CD4-positive, alpha-beta T cell treated with Interleukin-1 beta for 1 hour (primary cell): Measurements from ENCODE around the gene EEF1AKMT2.

ENCODE experiments used
- DNase-seq, 2 donors: peaks; one replicate each; pipeline ENCODE4 v3.0.0-alpha.2; 2020 to 2022

Gene EEF1AKMT2

DNA sequence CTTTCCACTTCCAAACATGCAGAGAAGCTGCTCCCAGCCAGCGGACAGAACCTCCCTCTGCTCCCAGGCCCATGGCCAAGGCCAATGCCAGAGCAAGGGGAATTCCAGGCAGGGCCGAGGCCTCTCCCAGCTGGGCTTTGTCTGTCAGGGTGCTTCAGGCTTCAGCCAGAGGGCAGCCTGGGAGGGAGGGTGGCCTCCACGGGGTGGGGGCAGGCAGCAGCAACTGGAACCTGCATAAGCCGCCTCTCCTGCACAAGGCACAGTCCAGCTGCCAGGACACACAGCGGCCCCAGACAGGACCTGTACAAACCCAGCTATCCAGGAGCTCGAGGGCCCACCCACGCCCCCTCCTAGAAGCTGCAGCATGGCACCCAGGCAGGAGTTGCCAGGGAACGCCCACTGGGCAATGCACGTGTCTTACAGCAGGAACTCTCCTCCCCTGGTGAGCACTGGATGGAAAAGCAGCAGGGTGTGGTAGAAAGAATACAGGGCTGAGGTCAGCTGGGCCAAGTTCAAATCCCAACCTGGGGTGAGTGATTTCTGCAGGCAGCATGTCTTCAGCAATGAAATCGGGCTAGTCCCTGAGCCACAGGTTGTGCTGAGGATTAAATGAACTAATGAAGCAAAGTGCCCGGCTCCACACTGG lies 55.1 kb downstream of the EEF1AKMT2 start:
- DNase-seq = no peak

- no peak for DNase-seq
Observed at GRCh38 chr10:124735491-124736286, 56.0 kb downstream of the EEF1AKMT2 start.

GRCh38 chr10:124734311-124735166 lies 57.1 kb downstream of the EEF1AKMT2 start:
- peak in 1 of 2 donors; percentile 35 for DNase-seq

- DNase-seq = no peak
Observed at GRCh38 chr10:124733571-124734245, 58.0 kb downstream of the EEF1AKMT2 start.

- peak; percentile 45 to 58 for DNase-seq
Observed at GRCh38 chr10:124732931-124733570, 58.6 kb downstream of the EEF1AKMT2 start.

DNA sequence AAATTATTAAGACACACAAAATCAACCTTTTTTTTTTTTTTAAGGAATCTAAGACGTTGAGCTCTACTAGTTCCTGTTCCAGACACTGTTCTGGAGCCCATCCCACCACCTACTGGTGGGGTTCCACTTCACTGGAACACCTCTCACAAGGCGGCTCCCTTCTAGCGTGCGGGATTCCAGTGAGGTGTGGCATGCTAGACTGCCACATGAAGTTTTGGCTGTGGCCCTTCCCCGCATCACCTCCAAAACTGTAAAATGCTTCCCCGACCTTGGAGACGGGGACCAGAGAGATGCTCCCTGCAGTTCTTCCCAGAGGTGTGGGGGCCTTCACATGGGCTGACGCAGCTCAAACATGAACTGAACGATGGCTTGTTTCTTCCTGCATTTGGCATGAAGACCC lies 60.1 kb downstream of the EEF1AKMT2 start:
- no peak for DNase-seq

GRCh38 chr10:124730790-124731189 lies 60.9 kb downstream of the EEF1AKMT2 start:
- DNase-seq = no peak

- DNase-seq = no peak
Observed at GRCh38 chr10:124728830-124729661, 62.6 kb downstream of the EEF1AKMT2 start.

DNA sequence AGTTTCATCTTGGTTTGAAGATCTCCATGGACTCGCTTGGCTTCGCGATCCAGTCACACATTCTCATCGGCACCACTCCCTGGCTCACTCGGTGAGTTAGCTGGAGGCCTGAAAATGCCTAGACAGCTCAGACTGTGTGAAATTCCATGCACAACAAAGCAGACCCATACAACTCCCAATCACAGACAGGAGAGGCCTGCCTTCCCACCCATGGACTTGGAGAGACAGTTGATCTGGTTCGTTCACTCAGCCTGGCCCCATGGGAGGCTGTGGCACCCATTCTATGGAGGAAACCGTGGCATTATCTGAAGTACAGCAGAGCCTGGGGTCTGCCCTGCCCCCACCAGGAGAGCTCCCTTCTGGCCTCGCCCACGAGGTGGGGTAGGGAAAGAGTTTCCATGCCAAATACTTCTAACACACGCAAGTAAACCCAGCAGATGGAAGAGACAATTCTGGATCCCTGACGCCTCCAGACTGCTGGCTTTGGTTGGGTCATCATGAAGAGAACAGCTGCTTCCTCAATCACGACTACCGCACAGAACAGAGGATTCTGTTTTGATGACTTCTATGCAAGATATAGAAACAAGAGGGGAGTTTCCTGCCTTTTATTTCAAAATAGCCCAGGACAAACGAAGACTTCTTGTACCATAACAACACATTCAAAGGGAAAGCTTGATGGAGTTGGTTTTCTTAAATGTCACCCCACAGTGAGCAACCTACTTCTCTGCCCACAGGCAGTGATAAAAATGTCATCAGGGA lies 63.4 kb downstream of the EEF1AKMT2 start:
- DNase-seq = no peak

- no peak for DNase-seq
Observed at GRCh38 chr10:124727361-124727960, 64.2 kb downstream of the EEF1AKMT2 start.

- no peak for DNase-seq
Observed at GRCh38 chr10:124725791-124726190, 65.9 kb downstream of the EEF1AKMT2 start.

GRCh38 chr10:124725171-124725631 lies 66.5 kb downstream of the EEF1AKMT2 start:
- no peak for DNase-seq

- DNase-seq = no peak
Observed at GRCh38 chr10:124724279-124725027, 67.2 kb downstream of the EEF1AKMT2 start.

- DNase-seq = no peak
Observed at GRCh38 chr10:124723826-124724225, 67.9 kb downstream of the EEF1AKMT2 start.

GRCh38 chr10:124722798-124723783 lies 68.6 kb downstream of the EEF1AKMT2 start:
- peak; percentile 59 to 67 for DNase-seq

DNA sequence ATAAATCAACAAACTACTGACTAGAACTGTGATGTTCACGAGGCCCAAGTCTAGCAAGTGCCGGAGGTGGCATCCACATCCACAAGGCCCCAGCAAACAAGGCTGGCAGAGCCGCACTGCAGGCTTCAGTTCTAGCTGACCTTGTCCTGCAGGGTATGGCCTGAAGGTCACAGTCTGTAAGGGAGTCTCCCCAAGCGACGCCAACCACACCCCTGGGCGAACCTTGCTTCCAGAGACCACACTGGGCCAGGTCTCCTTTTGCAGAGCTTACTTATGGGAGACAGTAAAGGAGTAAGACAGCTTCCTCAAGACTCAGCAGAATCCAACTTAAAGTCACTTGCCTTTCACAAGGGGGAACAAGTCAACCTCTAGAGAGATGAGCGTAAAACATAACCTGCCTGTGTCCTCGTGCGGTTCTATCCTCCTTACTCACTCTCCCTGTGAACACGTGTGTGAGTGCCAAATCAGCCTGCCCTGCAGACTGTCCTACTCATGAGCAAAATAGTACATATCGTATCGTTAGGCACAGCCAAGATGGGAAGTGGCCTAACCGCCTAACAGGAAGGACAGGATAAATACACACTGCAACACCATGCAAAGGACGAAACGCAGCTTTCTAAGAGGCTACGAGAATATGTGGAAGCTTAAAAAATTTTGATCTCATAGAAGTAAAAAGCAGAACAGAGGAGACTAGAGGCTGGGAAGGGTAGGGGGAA lies 70.2 kb downstream of the EEF1AKMT2 start:
- peak; percentile 37 to 50 for DNase-seq

DNA sequence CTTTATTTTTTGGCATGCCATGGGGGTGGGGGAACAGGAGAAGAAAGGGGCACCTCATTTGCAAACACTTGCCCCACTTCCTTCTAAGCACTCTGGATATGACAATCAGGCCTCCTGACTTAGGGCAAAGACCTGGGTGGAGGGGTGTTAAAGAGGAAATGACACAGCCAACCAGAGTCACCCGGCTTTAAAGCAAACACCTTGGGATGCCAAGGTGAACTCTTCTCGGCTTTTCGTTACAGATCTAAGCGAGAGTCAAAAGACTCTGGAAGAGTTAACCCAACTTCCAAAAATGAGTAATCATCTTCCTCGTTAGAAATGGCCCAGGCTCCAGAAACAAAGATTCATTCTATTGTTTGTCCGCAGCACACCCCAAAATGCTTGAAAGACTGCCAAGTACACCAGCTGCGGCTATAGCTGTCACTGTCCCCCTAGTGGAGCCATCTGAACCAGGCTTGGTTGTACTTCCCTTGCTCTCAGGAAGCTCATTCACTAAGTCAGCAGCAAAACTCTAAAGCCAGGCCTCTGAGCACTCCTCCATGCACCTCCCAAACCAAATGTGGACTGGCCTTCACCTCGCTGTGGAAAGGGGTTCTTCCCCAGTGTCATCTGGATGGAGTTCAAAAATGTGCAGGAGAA lies 72.4 kb downstream of the EEF1AKMT2 start:
- peak; percentile 79 to 82 for DNase-seq
